Measurements from ENCODE around the gene LGALS3.
"Not testable (repeated sequence)": the region's sequence is repeated elsewhere in the genome, so short reads cannot be mapped to it uniquely, and the experiment has no call there.

LGALS3 gene

DNA sequence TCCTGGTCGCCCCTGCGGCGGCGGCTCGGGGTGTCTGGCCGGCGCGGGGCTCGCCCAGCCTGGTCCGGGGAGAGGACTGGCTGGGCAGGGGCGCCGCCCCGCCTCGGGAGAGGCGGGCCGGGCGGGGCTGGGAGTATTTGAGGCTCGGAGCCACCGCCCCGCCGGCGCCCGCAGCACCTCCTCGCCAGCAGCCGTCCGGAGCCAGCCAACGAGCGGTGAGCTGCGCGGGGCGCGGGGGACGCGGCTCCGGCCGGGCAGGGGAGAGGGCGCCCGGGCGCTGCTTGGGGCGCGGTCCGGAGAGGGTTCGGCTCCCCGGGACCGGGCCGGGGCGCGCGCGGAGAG lies at the start of gene LGALS3:
TSS of gene LGALS3 (plus strand) at position 167 of the 342 bp plus-strand sequence. CDS start 8,122 bp downstream, outside the sequence.
- no peak for FAIRE-seq

DNA sequence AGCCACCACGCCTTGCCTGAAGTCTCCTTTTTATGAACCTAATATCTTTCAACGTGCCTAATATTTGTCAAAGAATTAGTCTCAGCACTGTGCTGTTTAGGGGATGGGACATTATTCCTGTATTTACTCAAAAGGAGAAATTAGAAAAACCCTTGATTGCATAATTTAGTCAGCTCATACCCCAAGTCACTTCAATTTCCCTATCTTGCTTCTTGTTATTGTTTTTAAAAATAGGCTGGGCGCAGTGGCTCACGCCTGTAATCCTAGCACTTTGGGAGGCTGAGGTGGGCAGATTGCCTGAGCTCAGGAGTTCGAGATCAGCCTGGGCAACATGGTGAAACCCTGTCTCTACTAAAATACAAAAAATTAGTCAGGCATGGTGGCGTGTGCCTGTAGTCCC lies 49.1 kb upstream of the LGALS3 start:
- FAIRE-seq, result not testable (repeated sequence)

DNA sequence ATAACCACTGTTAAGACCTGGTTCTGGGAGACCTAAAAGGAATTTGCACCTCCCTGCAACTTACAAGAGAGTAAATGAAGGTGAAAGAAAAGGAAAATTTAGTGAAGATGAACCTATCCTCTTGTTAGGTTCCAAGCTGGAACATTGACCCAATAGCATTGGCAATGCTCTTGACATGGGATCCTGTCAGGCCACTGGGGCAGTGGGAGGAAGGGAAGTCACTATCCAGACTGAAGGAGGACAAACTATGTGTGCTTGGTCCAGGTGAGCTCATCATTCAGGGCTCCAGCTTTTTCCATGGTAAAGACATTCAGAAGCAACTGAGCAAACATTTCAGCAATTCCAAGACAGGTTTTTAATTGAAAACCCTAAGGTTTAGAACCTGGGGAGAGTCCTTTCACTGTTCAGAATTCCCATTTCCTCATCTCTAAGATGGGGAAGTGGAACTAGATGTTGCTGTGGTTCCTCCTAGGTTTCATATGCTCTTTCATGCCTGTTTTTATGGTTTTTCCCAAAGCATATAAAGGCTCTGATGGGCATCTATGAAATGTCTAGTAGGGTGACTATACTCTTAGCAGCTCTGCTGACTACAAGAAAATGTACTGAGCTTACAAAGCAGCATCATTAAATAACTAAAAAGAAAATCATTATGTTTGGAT lies 44.5 kb upstream of the LGALS3 start:
- no peak for FAIRE-seq

DNA sequence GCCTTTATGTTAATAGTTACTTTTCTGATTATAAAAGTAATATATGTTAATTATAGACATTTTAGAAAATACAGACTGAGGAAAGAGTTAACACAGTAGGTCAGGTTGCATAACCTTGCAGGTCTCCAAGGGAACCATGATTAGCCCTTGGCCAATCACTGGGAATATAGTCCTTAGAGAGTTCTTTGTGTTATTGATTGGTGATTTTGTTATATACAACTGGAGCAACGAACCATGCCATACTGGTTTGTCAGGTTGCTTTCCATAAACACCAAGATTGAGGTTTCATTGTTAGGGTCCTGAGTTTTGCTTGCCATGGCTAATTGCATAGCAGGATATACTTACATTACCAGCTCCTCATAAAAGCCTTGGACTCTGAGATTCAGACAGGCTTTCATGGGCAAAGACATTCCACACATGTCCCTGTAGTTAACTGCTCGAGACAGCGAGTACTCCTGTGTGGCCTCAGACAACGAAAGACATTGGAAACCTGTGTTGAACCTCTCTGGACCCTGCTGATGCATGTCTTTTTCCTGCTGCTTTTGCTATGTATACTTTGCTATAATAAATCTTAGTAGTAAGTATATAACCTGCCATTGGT lies 43.9 kb upstream of the LGALS3 start:
- FAIRE-seq, result no peak

DNA sequence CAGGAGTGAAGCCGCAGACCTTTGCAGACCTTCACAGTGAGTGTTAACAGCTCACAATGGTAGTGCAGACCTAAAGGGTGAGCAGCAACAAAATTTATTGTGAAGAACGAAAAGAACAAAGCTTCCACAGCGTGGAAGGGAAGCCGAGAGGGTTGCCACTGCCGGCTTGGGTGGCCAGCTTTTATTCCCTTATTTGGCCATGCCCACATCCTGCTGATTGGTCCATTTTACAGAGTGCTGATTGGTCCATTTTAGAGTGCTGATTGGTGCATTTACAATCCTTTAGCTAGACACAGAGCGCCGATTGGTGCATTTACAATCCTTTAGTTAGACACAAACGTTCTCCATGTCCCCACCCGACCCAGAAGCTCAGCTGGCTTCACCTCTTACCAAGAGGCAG lies 42.1 kb upstream of the LGALS3 start:
- no peak for FAIRE-seq

DNA sequence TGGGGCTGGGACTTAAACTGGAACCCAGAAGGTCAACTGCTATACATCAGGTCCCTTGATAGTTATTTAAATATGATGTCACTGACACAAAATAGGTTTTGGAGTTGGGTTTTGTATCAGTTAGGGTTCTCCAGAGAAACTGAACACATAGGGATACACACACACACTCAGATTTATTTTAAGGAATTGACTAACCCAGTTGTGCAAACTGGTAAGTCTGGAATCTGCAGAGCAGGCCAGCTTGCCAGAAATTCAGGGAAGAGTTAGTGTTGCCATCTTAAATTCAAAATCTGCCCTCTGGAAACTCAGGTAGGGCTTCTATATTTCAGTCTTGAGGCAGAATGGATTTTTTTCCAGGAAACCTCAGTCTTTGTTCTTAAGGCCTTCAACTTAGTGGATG lies 40.7 kb upstream of the LGALS3 start:
- FAIRE-seq, result no peak

DNA sequence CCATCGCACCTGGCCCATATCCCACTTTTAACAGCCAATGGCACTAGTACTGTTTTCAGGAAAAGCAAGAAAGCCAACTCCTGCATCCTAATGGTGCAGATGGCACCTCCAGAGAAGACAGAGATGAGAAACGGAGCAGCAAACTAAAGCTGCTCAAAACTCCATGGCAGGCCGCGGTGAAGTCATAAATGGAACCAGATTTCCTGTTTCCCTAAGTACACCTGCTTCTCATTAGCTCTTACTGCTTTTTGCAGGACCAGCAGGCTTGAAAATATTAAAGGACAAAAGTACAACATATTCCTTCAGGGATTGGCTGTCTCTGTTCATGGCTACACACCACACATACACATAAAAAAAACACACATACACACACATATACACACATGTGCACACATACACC lies 36.7 kb upstream of the LGALS3 start:
- FAIRE-seq, result no peak

DNA sequence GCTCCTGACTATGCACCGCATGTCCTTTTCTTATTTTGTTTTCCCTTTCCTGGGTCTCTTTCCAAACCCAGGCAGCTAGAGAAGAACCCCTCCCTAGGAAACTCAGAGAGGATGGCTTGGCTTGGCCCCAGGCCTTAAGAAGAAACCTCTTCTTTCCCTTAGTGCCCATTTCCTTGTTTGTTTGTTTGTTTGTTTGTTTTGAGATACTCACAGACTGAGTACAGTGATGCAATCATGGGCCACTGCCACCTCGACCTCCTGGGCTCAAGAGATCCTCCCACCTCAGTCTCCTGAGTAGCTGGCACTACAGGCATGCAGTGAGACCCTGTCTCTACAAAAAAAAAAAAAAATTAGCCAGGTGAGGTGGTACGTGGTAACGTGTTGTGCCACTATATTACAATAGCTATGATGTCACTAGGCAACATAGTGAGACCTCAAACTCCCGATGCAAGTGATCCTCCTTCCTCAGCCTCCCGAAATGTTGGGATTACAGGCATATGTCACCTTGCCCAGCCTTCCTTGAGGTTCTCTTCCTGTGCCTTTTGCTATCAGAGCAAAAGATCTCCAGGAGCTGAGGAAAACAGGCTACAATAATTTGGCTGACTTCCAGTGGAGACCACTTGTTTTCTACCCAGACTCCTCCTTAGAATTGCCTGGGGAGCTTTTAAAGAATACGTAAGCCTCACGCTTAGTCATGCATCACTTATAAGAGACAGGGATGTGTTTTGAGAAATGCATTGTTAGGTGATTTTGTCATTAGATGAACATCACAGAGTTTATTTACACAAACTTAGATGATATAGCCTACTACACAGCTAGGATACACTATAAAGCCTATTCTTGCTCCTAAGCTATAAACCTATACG lies 34.5 kb upstream of the LGALS3 start:
- no peak for FAIRE-seq

DNA sequence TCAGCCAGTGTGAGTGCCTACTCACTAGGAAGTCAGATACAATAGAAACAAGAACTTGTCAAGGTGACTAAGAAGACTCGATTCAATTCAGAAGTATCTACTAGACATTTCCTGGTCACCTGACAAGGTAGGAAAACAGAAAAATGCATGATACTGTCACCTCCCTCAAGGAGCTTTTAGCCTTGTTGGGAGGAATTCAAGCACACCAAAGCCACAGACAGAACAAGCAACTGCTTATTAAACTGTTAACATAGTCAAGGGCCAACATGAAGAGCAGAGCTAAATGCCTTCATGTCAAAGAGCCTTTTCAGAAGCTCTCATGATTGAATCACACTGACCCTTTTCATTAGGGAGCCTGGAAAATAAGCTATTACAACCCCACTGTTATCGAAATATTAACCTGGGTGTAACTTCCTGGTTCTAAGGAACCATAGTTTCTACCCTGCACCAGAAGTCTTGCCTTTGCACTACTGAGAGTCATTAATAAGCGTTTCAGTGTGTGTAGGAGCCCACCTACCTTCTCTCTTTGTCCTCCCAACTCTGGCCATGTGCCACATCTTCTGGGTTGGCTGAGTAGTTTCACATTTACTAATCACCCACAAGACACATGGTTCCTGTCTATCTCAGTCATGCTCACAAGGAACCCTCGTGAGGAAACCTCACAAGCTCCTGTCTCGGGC lies 31.0 kb upstream of the LGALS3 start:
- FAIRE-seq, result no peak

DNA sequence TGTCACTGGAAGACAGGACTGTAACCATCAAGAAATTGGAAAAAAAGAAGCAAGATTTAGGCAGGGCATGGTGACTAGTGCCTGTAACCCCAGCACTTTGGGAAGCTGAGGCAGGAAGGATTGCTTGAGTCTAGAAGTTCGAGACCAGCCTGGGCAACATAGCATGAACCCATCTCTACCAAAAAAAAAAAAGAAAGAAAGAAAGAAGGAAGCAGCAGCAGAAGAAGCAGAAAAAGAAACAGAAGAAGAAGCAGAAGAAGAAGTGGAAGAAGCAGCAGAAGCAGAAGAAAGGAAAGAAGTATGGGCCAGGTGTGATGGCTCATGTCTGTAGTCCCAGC lies 30.5 kb upstream of the LGALS3 start:
- FAIRE-seq, result no peak

DNA sequence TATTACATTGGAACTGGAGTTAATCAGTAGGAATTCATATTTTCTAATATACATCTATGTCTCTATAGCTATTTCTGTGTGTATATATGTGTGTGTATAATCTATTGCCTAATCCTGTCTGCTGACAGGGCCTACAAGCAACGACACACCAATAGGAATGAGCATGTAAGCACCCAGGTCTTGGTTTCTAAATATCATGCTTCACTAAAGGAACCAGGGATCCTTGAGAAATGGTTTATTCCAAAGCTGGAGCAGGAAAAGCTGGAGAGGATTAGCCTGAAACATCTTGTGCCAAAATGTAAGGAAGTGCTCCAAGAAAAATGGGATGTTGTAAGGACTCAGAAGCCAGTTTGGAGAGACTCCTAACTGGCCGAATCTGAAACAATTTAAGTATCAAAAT lies 29.3 kb upstream of the LGALS3 start:
- no peak for FAIRE-seq

DNA sequence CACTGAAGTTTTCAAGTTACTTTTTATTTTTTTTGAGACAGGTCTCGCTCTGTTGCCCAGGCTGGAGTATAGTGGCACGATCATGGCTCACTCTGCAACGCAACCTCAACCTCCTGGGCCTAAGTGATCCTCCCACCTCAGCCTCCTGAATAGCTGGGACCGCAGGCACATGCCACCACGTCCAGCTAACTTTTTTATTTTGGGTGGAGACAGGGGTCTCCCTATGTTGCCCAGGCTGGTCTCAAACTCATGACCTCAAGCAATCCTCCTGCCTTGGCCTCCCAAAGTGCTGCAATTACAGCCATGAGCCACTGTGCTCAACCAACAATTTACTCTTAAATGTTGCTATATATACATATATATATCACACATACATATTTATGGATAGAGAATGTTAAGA lies 27.4 kb upstream of the LGALS3 start:
- no peak for FAIRE-seq

DNA sequence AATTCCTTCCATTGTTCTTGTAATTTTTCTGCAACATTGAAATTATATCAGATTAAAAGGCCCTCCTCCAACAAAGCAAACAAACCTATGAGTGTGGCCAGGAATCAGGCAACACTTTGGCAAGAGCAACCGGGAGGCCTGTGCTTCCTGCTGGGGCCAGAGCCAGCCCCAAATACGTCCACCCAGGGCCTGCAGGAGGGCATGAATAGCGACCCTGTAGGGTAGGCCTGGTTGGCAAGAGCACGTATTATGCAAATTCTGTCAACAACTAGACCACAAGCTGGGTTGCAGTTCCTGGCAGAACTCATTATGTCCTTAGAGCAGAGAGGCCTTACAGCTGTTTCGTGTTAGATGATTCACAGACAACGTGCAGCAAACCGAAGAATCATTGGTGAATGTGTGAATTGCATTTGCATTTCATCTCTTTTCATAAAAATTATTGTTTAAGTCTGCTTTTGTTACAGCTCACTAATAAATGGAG lies 26.9 kb upstream of the LGALS3 start:
- FAIRE-seq, result no peak

DNA sequence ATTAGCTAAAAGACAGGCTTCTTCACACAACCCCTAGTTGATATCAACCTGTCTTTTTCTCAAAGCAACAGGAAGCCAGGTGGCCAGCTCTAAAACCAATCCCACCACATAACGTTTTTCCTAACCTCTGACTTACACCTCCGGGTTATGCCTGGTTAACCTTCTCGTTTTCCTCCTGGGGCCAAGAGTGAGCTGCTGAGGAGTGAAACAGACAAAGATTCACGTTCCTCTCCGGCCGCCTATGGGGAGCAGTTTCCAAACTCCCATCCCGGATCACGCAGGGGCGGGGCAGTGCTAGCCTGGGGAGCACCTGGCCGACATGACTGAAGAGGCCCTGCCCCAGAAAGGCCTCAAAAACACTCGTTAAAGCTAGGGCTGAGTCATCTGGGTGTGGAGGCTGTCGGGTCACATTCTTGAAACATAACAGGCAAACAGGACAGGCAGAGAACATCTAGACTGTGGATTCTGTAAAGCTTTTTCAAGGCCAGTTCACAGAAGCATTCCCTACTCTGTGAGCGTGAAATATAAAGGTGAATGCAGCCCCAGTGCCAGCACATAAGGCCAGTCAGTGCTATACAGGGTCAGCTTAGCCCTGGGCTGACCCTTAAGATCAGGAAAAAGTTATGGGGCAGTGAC lies 25.9 kb upstream of the LGALS3 start:
- no peak for FAIRE-seq

DNA sequence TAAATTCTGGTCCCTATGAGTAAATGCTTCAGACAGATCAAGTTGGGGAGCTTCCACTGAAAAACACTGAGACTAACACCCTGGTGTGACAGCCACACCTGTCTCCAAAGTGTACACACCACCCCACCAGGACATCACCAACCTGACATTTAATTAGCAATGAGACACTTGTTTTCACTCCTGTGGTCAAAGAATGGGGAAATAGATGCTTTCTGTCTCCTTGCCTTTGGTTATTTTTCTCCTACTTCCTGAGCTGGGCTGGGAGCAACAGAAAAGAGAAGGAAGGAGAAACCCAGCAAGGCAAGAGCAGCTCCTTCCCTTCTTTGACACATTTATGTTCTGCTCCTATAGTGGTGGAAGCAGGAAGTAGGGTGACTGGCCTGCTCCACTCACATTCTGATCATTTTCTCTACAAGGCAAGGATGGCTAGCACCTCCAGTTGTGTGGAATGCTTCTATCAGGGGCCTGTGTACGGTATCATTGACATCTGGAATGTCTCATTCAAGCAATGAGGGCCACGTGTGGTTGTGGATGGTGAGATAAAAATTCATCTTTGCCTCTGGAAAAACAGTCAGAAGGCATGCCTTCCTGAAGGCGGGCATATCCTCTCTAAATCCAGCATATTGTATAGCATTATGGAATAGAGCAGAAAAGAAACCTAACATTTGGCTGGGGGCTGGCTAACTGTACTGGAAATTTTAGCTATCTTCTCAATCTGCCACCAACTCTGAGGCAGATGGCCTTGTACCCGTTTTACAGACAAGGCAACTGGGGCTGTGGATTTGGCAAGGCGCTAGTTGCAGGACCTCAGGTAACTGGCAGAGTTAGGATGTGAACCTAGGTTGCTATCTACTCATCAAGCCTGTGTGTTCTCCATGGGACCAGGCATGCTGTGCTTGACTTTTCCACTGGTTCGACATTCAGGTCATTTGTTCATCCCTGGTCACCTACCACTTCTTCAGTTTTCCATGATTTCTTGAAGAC lies 24.8 kb upstream of the LGALS3 start:
- no peak for FAIRE-seq

DNA sequence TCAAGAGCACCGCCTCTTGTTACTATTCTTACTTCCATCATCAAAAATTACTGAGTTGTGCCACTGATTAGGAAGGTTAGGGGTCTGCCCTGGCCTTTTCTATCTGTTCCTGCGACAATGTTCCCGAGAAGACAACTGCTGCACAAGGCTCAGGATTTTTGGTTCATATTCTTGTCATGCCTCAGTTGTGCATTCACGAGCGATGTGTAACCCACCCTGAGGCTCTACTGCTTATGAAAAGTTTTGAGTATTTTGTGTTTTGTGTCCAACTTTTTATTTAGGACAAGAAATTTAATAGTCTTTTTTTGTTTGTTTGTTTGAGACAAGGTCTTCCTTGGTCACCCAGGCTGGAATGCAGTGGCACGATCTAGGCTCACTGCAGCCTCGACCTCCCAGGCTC lies 23.1 kb upstream of the LGALS3 start:
- no peak for FAIRE-seq

DNA sequence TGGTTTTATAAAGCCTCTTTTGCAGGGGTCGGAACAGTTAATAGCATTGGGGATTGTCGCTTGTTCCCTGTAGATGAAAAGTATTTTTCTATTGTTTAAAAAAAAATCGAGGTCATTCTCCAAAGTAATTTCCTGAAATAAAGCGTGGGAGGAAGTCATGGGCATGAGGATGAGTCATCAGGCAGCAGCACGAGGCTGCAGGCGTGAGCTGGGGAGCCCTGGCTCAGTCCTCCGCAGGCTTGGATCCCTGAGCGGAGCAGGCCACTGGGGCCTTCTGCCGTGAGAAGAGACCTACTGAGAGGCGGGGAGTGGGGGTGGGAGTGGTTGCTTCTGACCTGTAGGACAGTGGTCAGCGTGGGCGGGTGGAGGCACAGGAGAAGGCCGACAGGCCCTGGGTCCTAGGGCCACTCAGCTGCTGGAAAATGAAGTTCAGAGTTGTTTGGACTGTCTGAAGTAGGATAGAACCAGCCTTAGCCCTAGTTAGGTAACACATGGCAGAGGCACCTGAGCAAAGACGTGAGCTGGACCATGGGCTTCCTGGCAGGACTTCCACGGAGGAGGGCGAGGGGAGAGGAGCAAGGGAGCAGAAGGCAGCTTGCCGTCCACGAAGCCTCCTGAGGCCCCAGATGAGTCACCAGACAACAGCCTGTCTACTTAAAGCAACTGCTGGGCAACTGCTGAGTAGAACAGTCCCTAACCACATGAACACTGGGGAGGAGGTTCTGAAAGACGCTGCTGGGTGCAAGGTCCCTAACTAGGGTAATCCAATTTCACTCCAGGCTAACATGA lies 21.1 kb upstream of the LGALS3 start:
- FAIRE-seq, result peak; percentile 60

DNA sequence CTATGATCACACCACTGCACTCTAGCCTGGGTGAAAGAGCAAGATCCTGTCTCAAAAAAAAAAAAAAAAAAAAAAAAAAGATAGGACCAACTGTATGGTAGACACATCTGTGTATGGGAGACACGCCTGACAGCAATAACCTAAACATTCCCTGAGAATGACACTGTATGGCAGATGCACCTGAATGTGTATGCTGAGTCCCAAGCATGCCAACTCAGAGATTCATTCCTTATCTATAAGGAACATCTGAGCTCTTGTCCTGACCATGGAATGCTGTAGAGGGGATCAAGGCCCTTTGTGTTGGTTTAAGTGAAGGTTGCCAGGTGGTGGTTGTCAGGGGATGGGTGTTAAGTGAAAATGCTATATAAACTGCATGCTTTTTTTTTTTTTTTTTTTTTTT lies 19.2 kb upstream of the LGALS3 start:
- no peak for FAIRE-seq

DNA sequence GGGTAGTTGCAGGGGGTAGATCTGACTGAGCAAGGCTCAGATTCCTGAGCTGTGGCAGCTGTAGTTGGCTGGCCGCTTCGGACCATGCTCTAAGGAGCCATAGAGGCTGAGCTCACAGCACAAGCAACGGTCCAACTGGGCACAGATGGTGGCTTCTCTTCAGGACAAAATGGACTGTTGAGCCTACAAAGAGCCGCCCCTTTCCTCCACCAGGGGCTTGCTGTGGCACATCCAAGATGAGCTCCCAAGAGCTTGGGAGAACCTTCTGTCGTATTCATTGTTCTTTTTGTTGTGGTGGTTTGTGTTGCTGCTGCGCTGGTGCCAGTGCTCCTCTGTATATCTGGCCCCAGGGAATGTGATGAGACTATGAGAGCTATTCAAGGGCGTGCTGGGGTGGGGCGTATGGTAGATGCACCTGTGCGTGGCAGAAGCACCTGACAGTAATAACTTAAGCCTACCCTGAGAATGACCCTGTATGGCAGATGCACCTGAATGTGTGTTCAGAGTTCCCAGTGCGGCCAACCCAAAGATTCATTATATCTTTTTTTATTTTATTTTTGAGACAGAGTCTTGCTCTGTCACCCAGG lies 17.8 kb upstream of the LGALS3 start:
- FAIRE-seq, result no peak

DNA sequence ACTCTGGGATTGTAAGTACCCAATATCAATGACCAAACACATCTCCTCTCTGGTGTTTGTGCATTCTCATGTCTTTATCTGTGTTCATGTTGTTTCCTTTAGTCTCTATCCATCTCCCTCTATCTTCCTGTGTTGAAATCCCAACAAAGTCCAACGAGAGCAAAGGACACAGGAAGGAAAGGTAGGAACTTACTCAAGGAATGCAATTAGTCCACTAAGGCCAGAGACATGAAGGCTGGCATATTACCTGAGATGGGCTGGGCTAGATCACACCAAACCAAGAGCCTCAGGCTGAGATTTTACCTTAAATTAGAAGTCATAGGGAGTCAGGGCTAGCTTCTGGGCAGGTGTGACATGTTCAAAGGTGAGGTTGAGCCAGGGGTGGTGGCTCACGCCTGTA lies 14.3 kb upstream of the LGALS3 start:
- no peak for FAIRE-seq

DNA sequence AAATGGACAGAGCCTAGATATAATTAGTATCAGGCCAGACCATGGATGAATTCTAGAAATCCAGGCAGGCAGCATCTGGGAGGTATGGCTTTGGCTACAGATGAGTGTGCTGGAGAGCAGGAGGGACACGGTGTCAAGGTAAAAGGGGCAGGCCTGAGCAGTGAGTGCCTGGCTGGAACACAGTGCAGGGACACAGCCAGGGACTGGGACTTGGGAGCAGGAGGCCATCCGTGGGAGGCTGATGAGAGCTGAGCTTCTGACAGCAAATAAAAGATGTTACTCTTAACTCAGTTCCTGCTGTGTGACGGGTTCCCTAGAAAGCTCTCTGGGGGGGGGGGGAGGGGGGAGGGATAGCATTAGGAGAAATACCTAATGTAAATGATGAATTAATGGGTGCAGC lies 13.6 kb upstream of the LGALS3 start:
- no peak for FAIRE-seq

Data from TTC549 (cell line).